Transverse colon (tissue), 4 donors: ENCODE data around the gene BCL2L1. TPM values are rescaled to one million over a fixed set of nuclear protein-coding genes. Genes with fewer than 3 reads are reported as not detected.
"Not testable (repeated sequence)": the region's sequence is repeated elsewhere in the genome, so short reads cannot be mapped to it uniquely, and the experiment has no call there.

Experiments
- DNase-seq: peaks from one replicate; pipeline ENCODE4 v3.0.0-alpha.2; 2019
- H3K27ac ChIP-seq, 4 donors: fragments of 200-600 bp; sonication (generic); 2 replicates each; pipeline ENCODE4 v1.5.1; 2016 to 2018; ENCODE audit warnings: inconsistent platforms in 4 of 4
- H3K27me3 ChIP-seq: fragments of 200-600 bp; sonication (generic); 2 replicates; pipeline ENCODE4 v1.5.1; 2017; ENCODE audit warnings: inconsistent platforms
- H3K36me3 ChIP-seq, 4 donors: fragments of 200-600 bp; sonication (generic); 2 replicates each; pipeline ENCODE4 v1.5.1; 2017 to 2019; ENCODE audit warnings: inconsistent platforms in 4 of 4
- H3K4me1 ChIP-seq, 4 donors: fragments of 200-600 bp; sonication (generic); 2 replicates each; pipeline ENCODE4 v1.5.1; 2017 to 2020; ENCODE audit warnings: inconsistent platforms in 4 of 4
- H3K4me3 ChIP-seq, 4 donors: fragments of 200-600 bp; sonication (generic); 1 replicate in 1 of 4; 2 replicates in 3 of 4; pipeline versions ENCODE4 v1.5.1 to v1.6.1; 2017 to 2019; ENCODE audit warnings: inconsistent platforms in 4 of 4
- H3K9me3 ChIP-seq, 2 donors: fragments of 200-600 bp; sonication (generic); 2 replicates each; pipeline ENCODE4 v1.5.1; 2017 to 2019; ENCODE audit warnings: inconsistent platforms in 2 of 2
- EP300 ChIP-seq: sonication (generic); formaldehyde crosslinking; IDR thresholded peaks from one replicate; pipeline ENCODE4 v1.6.1; 2017; ENCODE audit warnings: antibody characterized with exemption, low read depth
- POLR2A ChIP-seq: fragments of 450-650 bp; IDR thresholded peaks from one replicate; pipeline ENCODE4 v1.6.1; 2016; ENCODE audit warnings: antibody characterized with exemption, mild to moderate bottlenecking, moderate library complexity
- POLR2AphosphoS5 ChIP-seq, 3 donors: sonication (generic); formaldehyde crosslinking; IDR thresholded peaks; one replicate each; pipeline ENCODE4 v1.6.1; 2016; ENCODE audit warnings: antibody characterized with exemption in 3 of 3
- WGBS, 2 donors: methylation state at CpG; one replicate each; pipeline ENCODE4 v1.1.5; 2018; ENCODE audit warnings: low coverage in 1 of 2; 5-methylcytosine and 5-hydroxymethylcytosine counted together
- in situ Hi-C, 4 donors: fragments of 200-750 bp; cut with MboI; loops; one replicate each; pipeline versions ENCODE4 v1.15.0 to v1.15.1; 2017; ENCODE audit warnings: low sequenced_read_pairs in 3 of 4, low pct_ligation_motif_present in 1 of 4, low pct_unique_long_range_greater_than_20kb in 1 of 4
- intact Hi-C: fragments of 100-400 bp; cut with DNase I; formaldehyde crosslinking; loops from one replicate; pipeline ENCODE4 v1.15.1; 2023; ENCODE audit warnings: low total_unique reads
- total RNA-seq, 4 donors: library from RNA; depleted of rRNA; stranded (reverse); fragments of >200 nt; gene quantifications; one replicate each; pipeline ENCODE4 v1.1.0, GENCODE V29; 2016
- TF ChIP-seq, protein P1 (sequence below), 5 experiments: fragments of 200-600 bp in 3 of 5; fragments of 450-650 bp in 2 of 5; sonication (generic) in 3 of 5; IDR thresholded peaks; 1 replicate in 2 of 5; 2 replicates in 3 of 5; pipeline ENCODE4 v1.5.1; 2016 to 2017; ENCODE audit warnings: antibody characterized with exemption in 5 of 5, inconsistent platforms in 3 of 5, mild to moderate bottlenecking in 2 of 5, moderate library complexity in 1 of 5

The BCL2L1 gene
- total RNA-seq, 4 donors from 2014 or later: 98.6 to 151 (median 107) TPM

DNA sequence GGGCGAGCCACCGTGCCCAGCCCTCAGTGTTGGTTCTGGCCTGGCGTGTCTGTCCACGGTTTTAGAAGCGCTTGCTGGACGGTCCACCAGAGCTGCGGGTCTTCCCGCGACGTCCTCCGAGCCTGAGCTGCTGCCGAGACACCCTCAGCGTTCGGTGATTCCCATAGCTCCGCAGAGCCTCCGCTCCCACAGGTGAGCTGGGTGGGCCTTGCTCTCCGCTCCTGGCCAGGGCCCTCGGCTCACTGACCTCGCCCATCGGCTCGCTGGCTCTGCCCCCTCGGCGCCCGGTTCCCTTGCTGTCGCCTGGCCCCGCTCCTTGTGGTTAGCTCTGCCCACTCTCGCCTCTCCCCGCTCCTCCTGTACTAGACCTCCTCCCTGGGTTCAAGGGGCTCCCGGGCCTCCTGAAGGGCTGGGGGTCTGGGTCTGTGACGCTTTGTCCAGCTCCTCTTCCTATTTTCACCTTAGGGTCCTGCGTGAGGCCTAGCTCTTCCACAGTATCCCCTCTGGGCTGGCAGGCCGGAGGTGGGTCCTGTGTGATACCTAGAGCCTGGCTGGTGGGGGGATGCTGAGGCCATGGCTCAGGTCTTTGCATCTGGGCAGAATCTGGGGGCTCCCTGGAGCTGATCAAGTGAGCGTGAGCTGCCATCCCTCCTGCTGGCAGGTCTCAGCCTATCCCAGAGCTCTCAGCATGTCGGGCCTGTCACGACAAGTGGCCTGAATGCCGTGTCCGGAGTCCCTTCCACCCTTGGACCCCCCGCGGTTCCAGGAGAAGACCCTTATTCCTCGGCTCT lies 89.9 kb downstream of the BCL2L1 start:
- no peak for DNase-seq
- intact Hi-C loops (no loop called here), in situ Hi-C loops (no loop called here)
- TF ChIP-seq EP300 (no peak), POLR2A (no peak)
- TF ChIP-seq, protein P1, sequence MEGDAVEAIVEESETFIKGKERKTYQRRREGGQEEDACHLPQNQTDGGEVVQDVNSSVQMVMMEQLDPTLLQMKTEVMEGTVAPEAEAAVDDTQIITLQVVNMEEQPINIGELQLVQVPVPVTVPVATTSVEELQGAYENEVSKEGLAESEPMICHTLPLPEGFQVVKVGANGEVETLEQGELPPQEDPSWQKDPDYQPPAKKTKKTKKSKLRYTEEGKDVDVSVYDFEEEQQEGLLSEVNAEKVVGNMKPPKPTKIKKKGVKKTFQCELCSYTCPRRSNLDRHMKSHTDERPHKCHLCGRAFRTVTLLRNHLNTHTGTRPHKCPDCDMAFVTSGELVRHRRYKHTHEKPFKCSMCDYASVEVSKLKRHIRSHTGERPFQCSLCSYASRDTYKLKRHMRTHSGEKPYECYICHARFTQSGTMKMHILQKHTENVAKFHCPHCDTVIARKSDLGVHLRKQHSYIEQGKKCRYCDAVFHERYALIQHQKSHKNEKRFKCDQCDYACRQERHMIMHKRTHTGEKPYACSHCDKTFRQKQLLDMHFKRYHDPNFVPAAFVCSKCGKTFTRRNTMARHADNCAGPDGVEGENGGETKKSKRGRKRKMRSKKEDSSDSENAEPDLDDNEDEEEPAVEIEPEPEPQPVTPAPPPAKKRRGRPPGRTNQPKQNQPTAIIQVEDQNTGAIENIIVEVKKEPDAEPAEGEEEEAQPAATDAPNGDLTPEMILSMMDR (IDR thresholded peaks at IDR 0.05): no peak
- peaks cover 5% of the 10 kb centered on the region for H3K27me3 ChIP-seq
- H3K4me3 ChIP-seq: no peak overlapping the region
- no peaks in the 10 kb centered on the region for H3K4me1 ChIP-seq
- no peaks in the 10 kb centered on the region for H3K36me3 ChIP-seq
- no peaks in the 10 kb centered on the region for H3K9me3 ChIP-seq
- no peak overlapping the region for H3K27ac ChIP-seq
- WGBS, 2 donors: 95% methylated on average over 39 of the region's 40 CpGs; no CpG with 5 or more reads in 1 of the 2 donors

- H3K27ac ChIP-seq: no peak overlapping the region
- H3K36me3 ChIP-seq: no peaks in the 10 kb centered on the region
- intact Hi-C loops (no loop called here), in situ Hi-C loops (no loop called here)
- 44 to 58% methylated on average over 2 of the region's 2 CpGs for WGBS, 2 donors
- H3K9me3 ChIP-seq: no peaks in the 10 kb centered on the region
- TF ChIP-seq, protein P1 (IDR thresholded peaks at IDR 0.05): no peak
- TF ChIP-seq POLR2AphosphoS5 (IDR thresholded peaks at IDR 0.05) (no peak), POLR2A (no peak), EP300 (no peak)
- H3K4me3 ChIP-seq: no peak overlapping the region
- H3K27me3 ChIP-seq: no peaks in the 10 kb centered on the region
- DNase-seq: no peak
- H3K4me1 ChIP-seq: no peaks in the 10 kb centered on the region
Observed at GRCh38 chr20:31630187-31630790, 92.4 kb downstream of the BCL2L1 start.

DNA sequence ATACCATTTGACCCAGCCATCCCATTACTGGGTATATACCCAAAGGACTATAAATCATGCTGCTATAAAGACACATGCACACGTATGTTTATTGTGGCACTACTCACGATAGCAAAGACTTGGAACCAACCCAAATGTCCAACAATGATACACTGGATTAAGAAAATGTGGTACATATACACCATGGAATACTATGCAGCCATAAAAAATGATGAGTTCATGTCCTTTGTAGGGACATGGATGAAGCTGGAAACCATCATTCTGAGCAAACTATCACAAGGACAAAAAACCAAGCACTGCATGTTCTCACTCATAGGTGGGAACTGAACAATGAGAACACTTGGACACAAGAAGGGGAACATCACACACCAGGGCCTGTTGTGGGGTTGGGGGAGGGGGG lies 94.6 kb downstream of the BCL2L1 start:
- H3K9me3 ChIP-seq, in situ Hi-C loops, H3K36me3 ChIP-seq, DNase-seq, H3K4me3 ChIP-seq, H3K27ac ChIP-seq, H3K27me3 ChIP-seq, intact Hi-C loops, H3K4me1 ChIP-seq: not testable (repeated sequence)
- WGBS, 2 donors: 39 to 51% methylated on average over 2 of the region's 2 CpGs

DNA sequence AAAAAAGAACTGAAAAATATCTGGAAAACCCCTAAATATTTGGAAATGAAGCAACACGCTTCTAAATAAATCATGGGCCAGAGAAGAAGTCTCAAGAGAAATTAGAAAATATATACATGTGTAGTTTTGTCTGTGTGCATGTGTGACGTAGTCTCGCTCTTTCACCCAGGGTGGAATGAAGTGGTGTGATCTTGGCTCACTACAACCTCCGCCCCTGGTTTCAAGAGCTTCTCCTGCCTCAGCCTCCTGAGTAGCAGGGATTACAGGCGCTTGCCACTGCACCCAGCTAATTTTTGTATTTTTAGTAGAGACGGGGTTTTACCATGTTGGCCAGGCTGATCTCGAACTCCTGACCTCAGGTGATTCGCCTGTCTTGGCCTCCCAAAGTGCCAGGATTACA lies 96.1 kb downstream of the BCL2L1 start:
- H3K36me3 ChIP-seq, H3K27ac ChIP-seq, H3K27me3 ChIP-seq, intact Hi-C loops, in situ Hi-C loops, H3K4me1 ChIP-seq, H3K4me3 ChIP-seq, DNase-seq, H3K9me3 ChIP-seq: not testable (repeated sequence)
- WGBS, 2 donors: 85 to 97% methylated on average over 4 to 8 of the region's 8 CpGs

DNA sequence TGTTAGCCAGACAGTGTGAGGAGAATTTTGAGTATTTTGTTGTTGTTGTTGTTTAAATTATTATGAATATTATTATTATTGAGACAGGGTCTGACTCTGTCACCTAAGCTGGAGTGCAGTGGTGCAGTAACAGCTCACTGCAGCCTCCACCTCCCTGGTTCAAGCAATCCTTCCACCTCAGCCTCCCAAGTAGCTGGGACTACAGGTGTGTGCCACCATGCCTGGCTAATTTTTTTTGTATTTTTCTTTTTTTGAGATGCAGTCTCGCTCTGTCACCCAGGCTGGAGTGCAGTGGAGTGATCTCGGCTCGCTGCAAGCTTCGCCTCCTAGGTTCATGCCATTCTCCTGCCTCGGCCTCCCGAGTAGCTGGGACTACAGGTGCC lies 99.6 kb downstream of the BCL2L1 start:
- DNase-seq, H3K27me3 ChIP-seq, intact Hi-C loops, H3K27ac ChIP-seq, H3K4me3 ChIP-seq, H3K4me1 ChIP-seq, in situ Hi-C loops, H3K9me3 ChIP-seq, H3K36me3 ChIP-seq: not testable (repeated sequence)
- 85 to 97% methylated on average over 4 to 6 of the region's 6 CpGs for WGBS, 2 donors
